ENCODE measurements around the gene ZNF207.

The ZNF207 gene

GRCh38 chr17:32396343-32396742 lies 46.4 kb downstream of the ZNF207 start:
- no peak for TF ChIP-seq TCF12 (IDR thresholded peaks at IDR 0.05; ENCODE audit: low read depth)
- no peak for TF ChIP-seq TEAD4 (IDR thresholded peaks at IDR 0.05)
- no peak for TF ChIP-seq USF1 (IDR thresholded peaks at IDR 0.05)
- TF ChIP-seq, protein P1, sequence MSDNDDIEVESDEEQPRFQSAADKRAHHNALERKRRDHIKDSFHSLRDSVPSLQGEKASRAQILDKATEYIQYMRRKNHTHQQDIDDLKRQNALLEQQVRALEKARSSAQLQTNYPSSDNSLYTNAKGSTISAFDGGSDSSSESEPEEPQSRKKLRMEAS (IDR thresholded peaks at IDR 0.05), result no peak
- no peak for TF ChIP-seq REST (IDR thresholded peaks at IDR 0.05; ENCODE audit: low read depth)
- TF ChIP-seq YY1 (IDR thresholded peaks at IDR 0.05; ENCODE audit: low read depth), result no peak
- no peak for TF ChIP-seq CEBPB (IDR thresholded peaks at IDR 0.05)
- no peak for TF ChIP-seq ZBTB7A (IDR thresholded peaks at IDR 0.05; ENCODE audit: low read depth)
- TF ChIP-seq TAF1 (IDR thresholded peaks at IDR 0.05; ENCODE audit: low read depth), result no peak
- no peak for TF ChIP-seq EGR1 (IDR thresholded peaks at IDR 0.05)
- TF ChIP-seq NFIC (IDR thresholded peaks at IDR 0.05), result no peak

GRCh38 chr17:32398946-32399345 lies 49.0 kb downstream of the ZNF207 start:
- no peak for TF ChIP-seq TEAD4 (IDR thresholded peaks at IDR 0.05)
- no peak for TF ChIP-seq FOXM1 (IDR thresholded peaks at IDR 0.05; ENCODE audit: borderline replicate concordance, low read depth)
- TF ChIP-seq, protein P1 (IDR thresholded peaks at IDR 0.05), result no peak
- no peak for TF ChIP-seq TAF1 (IDR thresholded peaks at IDR 0.05; ENCODE audit: low read depth)
- no peak for TF ChIP-seq NFIC (IDR thresholded peaks at IDR 0.05)
- TF ChIP-seq EGR1 (IDR thresholded peaks at IDR 0.05), result no peak
- TF ChIP-seq USF1 (IDR thresholded peaks at IDR 0.05), result no peak
- no peak for TF ChIP-seq YY1 (IDR thresholded peaks at IDR 0.05; ENCODE audit: low read depth)
- no peak for TF ChIP-seq REST (IDR thresholded peaks at IDR 0.05; ENCODE audit: low read depth)
- no peak for TF ChIP-seq TCF12 (IDR thresholded peaks at IDR 0.05; ENCODE audit: low read depth)
- no peak for TF ChIP-seq EP300 (IDR thresholded peaks at IDR 0.05; ENCODE audit: borderline replicate concordance)
- no peak for TF ChIP-seq RAD21 (IDR thresholded peaks at IDR 0.05; ENCODE audit: low read depth)
- no peak for TF ChIP-seq CREB1 (IDR thresholded peaks at IDR 0.05; ENCODE audit: low read depth)
- TF ChIP-seq CEBPB (IDR thresholded peaks at IDR 0.05), result no peak
- no peak for TF ChIP-seq ZBTB7A (IDR thresholded peaks at IDR 0.05; ENCODE audit: low read depth)

- TF ChIP-seq FOXM1 (IDR thresholded peaks at IDR 0.05; ENCODE audit: borderline replicate concordance, low read depth) (no peak), NFIC (IDR thresholded peaks at IDR 0.05) (no peak), TCF12 (IDR thresholded peaks at IDR 0.05; ENCODE audit: low read depth) (no peak), EGR1 (IDR thresholded peaks at IDR 0.05) (no peak)
These were observed 76.9 kb downstream of the ZNF207 start for GRCh38 chr17:32426894-32427293.

DNA sequence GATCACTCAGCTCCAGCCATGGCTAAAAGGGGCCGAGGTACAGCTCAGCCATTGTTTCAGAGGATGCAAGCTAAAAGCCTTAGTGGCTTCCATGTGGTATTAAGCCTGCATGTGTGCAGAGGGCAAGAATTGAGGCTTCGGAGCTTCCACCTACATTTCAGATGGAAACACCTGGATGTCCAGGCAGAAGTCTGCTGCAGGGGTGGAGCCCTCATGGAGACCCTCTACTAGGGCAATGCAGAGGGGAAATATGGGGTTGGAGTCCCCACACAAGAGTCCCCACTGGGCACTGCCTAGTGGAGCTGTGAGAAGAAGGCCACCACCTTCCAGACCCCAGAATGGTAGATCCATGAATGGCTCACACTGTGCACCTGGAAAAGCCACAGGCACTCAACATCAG lies 79.6 kb downstream of the ZNF207 start:
- TF ChIP-seq TAF1 (IDR thresholded peaks at IDR 0.05; ENCODE audit: low read depth), result no peak
- no peak for TF ChIP-seq RAD21 (IDR thresholded peaks at IDR 0.05; ENCODE audit: low read depth)
- TF ChIP-seq REST (IDR thresholded peaks at IDR 0.05; ENCODE audit: low read depth), result no peak

Data from Ishikawa (cell line).